K562 (cell line): ENCODE data around the gene MMRN2. TPM values are rescaled to one million over a fixed set of nuclear protein-coding genes. Genes with fewer than 3 reads are reported as not detected.

Source experiments
- ATAC-seq: fragments of 200-7000 bp; cut with Tn5 transposase; 3 replicates; pipeline ENCODE4 v1.9.1; 2020; ENCODE audit warnings: moderate library complexity
- BruUV-seq: library from RNA; stranded (reverse); fragments of 400-500 nt; replicated peaks from 2 replicates; lab custom pipeline; 2021; lab: Mats Ljungman, UMichigan
- CTCF ChIA-PET: fragments of 300-600 bp; formaldehyde crosslinking; extraction: SDS; loops from one replicate; lab custom pipeline; 2021; ENCODE audit warnings: low intra/inter-chr PET ratio; lab: Yijun Ruan, JAX
- POLR2A ChIA-PET: fragments of 300-600, 350-650 bp; sonication (Branson Sonifier 250); formaldehyde crosslinking; extraction: SDS; loops from one replicate; lab custom pipeline; 2021; ENCODE audit warnings: antibody characterized with exemption, inconsistent platforms; lab: Yijun Ruan, JAX
- DNase-seq, 4 experiments: peaks; one replicate each; pipeline versions ENCODE4 v3.0.0 to v3.0.0-alpha.2; 2011 to 2018; ENCODE audit warnings: low spot score in 3 of 4, mixed read lengths in 3 of 4; ENCODE audit errors: extremely low read depth in 1 of 4
- FAIRE-seq: peaks from 2 replicates; lab custom pipeline; 2011; peaks lifted over from hg19 to GRCh38; lab: Jason Lieb, UNC
- H2AFZ ChIP-seq: 2 replicates; pipeline ENCODE4 v1.6.0; 2011; ENCODE audit warnings: low read depth, low read length, control low read depth, inconsistent platforms
- H3K27ac ChIP-seq: fragments of 200-600 bp; 3 replicates; pipeline ENCODE4 v1.8.0; 2011; ENCODE audit warnings: low read depth, mild to moderate bottlenecking, control low read depth, inconsistent platforms, low read length, moderate library complexity, mixed read lengths; ENCODE audit errors: extremely low read depth
- H3K27me3 ChIP-seq, 2 experiments: fragments of 300-600 bp in 1 of 2; 2 replicates in 1 of 2; 3 replicates in 1 of 2; pipeline versions ENCODE4 v1.6.0 to v1.8.0; 2011; ENCODE audit warnings: inconsistent platforms in 2 of 2, low read length in 2 of 2, mild to moderate bottlenecking in 1 of 2, mixed read lengths in 1 of 2, moderate library complexity in 1 of 2; ENCODE audit not compliant: control insufficient read depth in 2 of 2, insufficient read depth in 2 of 2
- H3K36me3 ChIP-seq: fragments of 300-600 bp; 3 replicates; pipeline ENCODE4 v1.8.0; 2011; ENCODE audit warnings: mild to moderate bottlenecking, low read length, inconsistent platforms; ENCODE audit not compliant: control insufficient read depth, insufficient read depth
- H3K4me1 ChIP-seq, 2 experiments: fragments of 200-600 bp in 1 of 2; replicated peaks in 1 of 2; 2 replicates in 1 of 2; 3 replicates in 1 of 2; pipeline versions ENCODE4 v1.5.1 to v1.8.0; 2011; ENCODE audit warnings: inconsistent platforms in 2 of 2, low read length in 2 of 2, mild to moderate bottlenecking in 1 of 2, mixed read lengths in 1 of 2, moderate library complexity in 1 of 2; ENCODE audit not compliant: control insufficient read depth in 2 of 2, insufficient read depth in 2 of 2
- H3K4me2 ChIP-seq: 2 replicates; pipeline ENCODE4 v1.6.1; 2011; ENCODE audit warnings: low read length, control low read depth, inconsistent platforms, mixed read lengths; ENCODE audit not compliant: insufficient read depth
- H3K4me3 ChIP-seq: fragments of 200-600 bp; sonication (generic), shearing (Covaris generic); 2 replicates; pipeline ENCODE4 v1.5.1; 2016; ENCODE audit warnings: control low read depth, inconsistent platforms
- H3K79me2 ChIP-seq: fragments of 200-600 bp; 3 replicates; pipeline ENCODE4 v1.8.0; 2011; ENCODE audit warnings: low read length, inconsistent platforms; ENCODE audit not compliant: control insufficient read depth, insufficient read depth
- H3K9ac ChIP-seq, 2 experiments: 2 replicates each; pipeline versions ENCODE4 v1.6.0 to v1.6.1; 2011; ENCODE audit warnings: low read depth in 2 of 2, low read length in 2 of 2, control low read depth in 1 of 2, inconsistent platforms in 1 of 2, mild to moderate bottlenecking in 1 of 2, mixed read lengths in 1 of 2; ENCODE audit not compliant: insufficient read depth in 1 of 2
- H3K9me1 ChIP-seq: one replicate; pipeline ENCODE4 v1.6.0; 2011; ENCODE audit warnings: inconsistent platforms, mild to moderate bottlenecking, low read length, moderate library complexity; ENCODE audit not compliant: control insufficient read depth, insufficient read depth
- H3K9me3 ChIP-seq: replicated peaks from 2 replicates; pipeline ENCODE4 v1.5.1; 2011; ENCODE audit warnings: low read depth, low read length, inconsistent platforms; ENCODE audit not compliant: control insufficient read depth, insufficient read depth
- H4K20me1 ChIP-seq: replicated peaks from 2 replicates; pipeline ENCODE4 v1.6.1; 2011; ENCODE audit warnings: low read length, inconsistent platforms, mixed read lengths; ENCODE audit not compliant: control insufficient read depth, insufficient read depth
- BCOR ChIP-seq: fragments of 450-650 bp; IDR thresholded peaks from 2 replicates; pipeline ENCODE4 v1.6.1; 2016
- ELK1 ChIP-seq: sonication (generic); formaldehyde crosslinking; IDR thresholded peaks from 2 replicates; pipeline ENCODE4 v1.8.1; 2022; ENCODE audit warnings: missing genetic modification reagents
- KDM1A ChIP-seq, 2 experiments: fragments of 450-650 bp; IDR thresholded peaks; 2 replicates each; pipeline ENCODE4 v1.6.1; 2016; ENCODE audit warnings: mild to moderate bottlenecking in 2 of 2
- PPARD ChIP-seq: fragments of 250-450 bp; sonication (Bioruptor Pico); IDR thresholded peaks from 2 replicates; pipeline ENCODE4 v1.8.0; 2022; ENCODE audit warnings: inconsistent platforms, mild to moderate bottlenecking, moderate library complexity
- WGBS: fragments of 100-300 bp; shearing (Covaris generic); methylation state at CpG from one replicate; pipeline ENCODE4 v1.1.6; 2016; ENCODE audit warnings: low coverage, mixed read lengths; ENCODE audit not compliant: insufficient coverage; ENCODE audit errors: missing lambda C conversion rate; 5-methylcytosine and 5-hydroxymethylcytosine counted together
- in situ Hi-C: fragments of 300-500 bp; cut with MboI; formaldehyde crosslinking; loops from 4 replicates; pipeline ENCODE4 v1.15.0; 2018; ENCODE audit warnings: inconsistent platforms, mixed read lengths
- intact Hi-C: fragments of 100-400 bp; cut with micrococcal nuclease; formaldehyde crosslinking; loops from 2 replicates; pipeline ENCODE4 v1.14.2; 2022
- polyA plus RNA-seq, 8 experiments: library from polyadenylated mRNA; depleted of rRNA in 4 of 8; stranded (reverse) in 5 of 8; unstranded in 3 of 8; fragments of >200 nt; fragmentation: Nextera tagmentation in 2 of 8; fragmentation: Illumina TruSeq in 1 of 8; extraction: Ambion mirVana in 2 of 8; extraction: Trizol in 1 of 8; gene quantifications; 2 replicates each; pipeline versions ENCODE4 v1.2.1 to v1.2.3, GENCODE V29; 2011 to 2014; ENCODE audit warnings: inconsistent platforms in 1 of 8, missing spikeins in 1 of 8
- total RNA-seq, 7 experiments: library from RNA; depleted of rRNA in 6 of 7; stranded (reverse); fragments of >200 nt in 6 of 7; fragmentation: Illumina TruSeq in 2 of 7; extraction: Trizol in 2 of 7; gene quantifications; 2 replicates each; pipeline versions ENCODE4 v1.2.1 to v1.2.3, GENCODE V29; 2011 to 2021; ENCODE audit warnings: low replicate concordance in 1 of 7

Gene MMRN2
- total and polyA plus RNA-seq, 9 of the 15 experiments (the other 6 are each of a cell fraction or from before 2014, with no cell fraction given): 0.07 to 2.0 (median 1.2) TPM

- H3K9ac ChIP-seq: peak overlapping the region in 1 of 2 experiments; percentile 90; a peak in 1 of 4 replicates
- no TSS peak for BruUV-seq
- FAIRE-seq: no peak
Observed at GRCh38 chr10:86956848-86957448, 467 bp downstream of the MMRN2 start.

More at GRCh38 chr10:86956848-86957448, 467 bp downstream of the MMRN2 start:
- peaks cover 4% of the 10 kb centered on the region; the same call in 2 of the 3 replicates for H3K36me3 ChIP-seq
- no peak for DNase-seq
- TF ChIP-seq PPARD (CRISPR knock-in tag) (no peak), BCOR (peak; percentile 41; the same call in 1 of the 2 replicates), ELK1 (CRISPR knock-in tag) (no peak), KDM1A (IDR thresholded peaks at IDR 0.05) (peak; percentile 17 to 34; a peak in 2 of 4 replicates)
- TF ChIP-seq, all 486 proteins: peak for 2
- Histone ChIP-seq H3K27ac (peak overlapping the region; percentile 91; the same call in 2 of the 3 replicates), H3K9me1 (no peaks in the 10 kb centered on the region), H3K4me1 (peaks cover 68 to 80% of the 10 kb centered on the region in 2 experiments), H2AFZ (no peak overlapping the region), H3K4me3 (no peak overlapping the region), H3K4me2 (no peak overlapping the region), H3K9me3 (0 out of 2 replicates have a peak, but pooled peaks cover 3% of the 10 kb centered on the region), H3K79me2 (peaks cover 17% of the 10 kb centered on the region; the same call in 2 of the 3 replicates), H4K20me1 (no peaks in the 10 kb centered on the region), H3K27me3 (no peaks in the 10 kb centered on the region)
- in situ Hi-C loops (no loop called here), intact Hi-C loops (no loop called here)
- ATAC-seq: no peak
- POLR2A ChIA-PET: interaction anchor here (1.2 kb wide), 1 partner anchor 20 kb away, joined by 3 read pairs; no protein-coding TSS in a partner anchor
- 76% methylated on average over 2 of the region's 7 CpGs for WGBS
- CTCF ChIA-PET: no interaction called here
